Common myeloid progenitor, CD34-positive (primary cell): Measurements from ENCODE around the gene MICALL1.

Experiments used
- CTCF ChIA-PET: fragments of 350-600 bp; sonication (Branson Sonifier 250); formaldehyde crosslinking; loops from one replicate; lab custom pipeline; 2021; ENCODE audit warnings: antibody characterized with exemption; lab: Charles Lee
- POLR2A ChIA-PET: fragments of 350-600 bp; sonication (Branson Sonifier 250); formaldehyde crosslinking; loops from one replicate; lab custom pipeline; 2021; ENCODE audit warnings: antibody characterized with exemption; lab: Charles Lee
- DNase-seq, 3 donors: peaks; one replicate each; pipeline versions ENCODE4 v3.0.0 to v3.0.0-alpha.2; 2013
- H3K27ac ChIP-seq, 2 experiments: 1 replicate in 1 of 2; 2 replicates in 1 of 2; pipeline ENCODE4 v1.7.0; 2013; ENCODE audit warnings: inconsistent platforms in 2 of 2, low read length in 2 of 2, mild to moderate bottlenecking in 2 of 2, low read depth in 1 of 2, moderate library complexity in 1 of 2; ENCODE audit not compliant: severe bottlenecking in 2 of 2, insufficient read depth in 1 of 2, poor library complexity in 1 of 2
- H3K27me3 ChIP-seq, 5 experiments: replicated peaks in 2 of 5; 1 replicate in 3 of 5; 2 replicates in 2 of 5; pipeline versions ENCODE4 v1.6.1 to v1.7.0; 2013; ENCODE audit warnings: low read length in 4 of 5, mild to moderate bottlenecking in 2 of 5, moderate library complexity in 2 of 5, inconsistent platforms in 1 of 5; ENCODE audit not compliant: insufficient read depth in 5 of 5, control insufficient read depth in 4 of 5
- H3K36me3 ChIP-seq, 4 experiments: 1 replicate in 2 of 4; 2 replicates in 2 of 4; pipeline versions ENCODE4 v1.6.1 to v1.7.0; 2013; ENCODE audit warnings: low read length in 3 of 4, control low read depth in 1 of 4, mild to moderate bottlenecking in 1 of 4; ENCODE audit not compliant: control insufficient read depth in 4 of 4, insufficient read depth in 4 of 4
- H3K4me1 ChIP-seq, 4 experiments: 1 replicate in 3 of 4; 2 replicates in 1 of 4; pipeline versions ENCODE4 v1.6.1 to v1.7.1; 2013; ENCODE audit warnings: low read length in 3 of 4, mild to moderate bottlenecking in 3 of 4, control low read depth in 1 of 4, inconsistent platforms in 1 of 4, moderate library complexity in 1 of 4; ENCODE audit not compliant: control insufficient read depth in 4 of 4, insufficient read depth in 4 of 4; ENCODE audit errors: control extremely low read depth in 1 of 4
- H3K4me3 ChIP-seq, 7 experiments: 1 replicate in 4 of 7; 2 replicates in 3 of 7; pipeline versions ENCODE4 v1.5.1 to v1.7.0; 2013; ENCODE audit warnings: mild to moderate bottlenecking in 7 of 7, low read length in 6 of 7, moderate library complexity in 6 of 7, inconsistent platforms in 2 of 7, low read depth in 2 of 7, control low read depth in 1 of 7; ENCODE audit not compliant: insufficient read depth in 4 of 7, control insufficient read depth in 1 of 7; ENCODE audit errors: extremely low read depth in 1 of 7
- H3K9me3 ChIP-seq, 5 experiments: 1 replicate in 4 of 5; 2 replicates in 1 of 5; pipeline versions ENCODE4 v1.6.1 to v1.7.1; 2013; ENCODE audit warnings: low read length in 4 of 5, mild to moderate bottlenecking in 2 of 5, inconsistent platforms in 1 of 5, low read depth in 1 of 5, moderate library complexity in 1 of 5; ENCODE audit not compliant: control insufficient read depth in 4 of 5, insufficient read depth in 2 of 5; ENCODE audit errors: control extremely low read depth in 1 of 5
- WGBS: methylation state at CpG from one replicate; pipeline ENCODE4 v1.1.5; 2013; ENCODE audit not compliant: insufficient coverage; 5-methylcytosine and 5-hydroxymethylcytosine counted together

MICALL1 gene

DNA sequence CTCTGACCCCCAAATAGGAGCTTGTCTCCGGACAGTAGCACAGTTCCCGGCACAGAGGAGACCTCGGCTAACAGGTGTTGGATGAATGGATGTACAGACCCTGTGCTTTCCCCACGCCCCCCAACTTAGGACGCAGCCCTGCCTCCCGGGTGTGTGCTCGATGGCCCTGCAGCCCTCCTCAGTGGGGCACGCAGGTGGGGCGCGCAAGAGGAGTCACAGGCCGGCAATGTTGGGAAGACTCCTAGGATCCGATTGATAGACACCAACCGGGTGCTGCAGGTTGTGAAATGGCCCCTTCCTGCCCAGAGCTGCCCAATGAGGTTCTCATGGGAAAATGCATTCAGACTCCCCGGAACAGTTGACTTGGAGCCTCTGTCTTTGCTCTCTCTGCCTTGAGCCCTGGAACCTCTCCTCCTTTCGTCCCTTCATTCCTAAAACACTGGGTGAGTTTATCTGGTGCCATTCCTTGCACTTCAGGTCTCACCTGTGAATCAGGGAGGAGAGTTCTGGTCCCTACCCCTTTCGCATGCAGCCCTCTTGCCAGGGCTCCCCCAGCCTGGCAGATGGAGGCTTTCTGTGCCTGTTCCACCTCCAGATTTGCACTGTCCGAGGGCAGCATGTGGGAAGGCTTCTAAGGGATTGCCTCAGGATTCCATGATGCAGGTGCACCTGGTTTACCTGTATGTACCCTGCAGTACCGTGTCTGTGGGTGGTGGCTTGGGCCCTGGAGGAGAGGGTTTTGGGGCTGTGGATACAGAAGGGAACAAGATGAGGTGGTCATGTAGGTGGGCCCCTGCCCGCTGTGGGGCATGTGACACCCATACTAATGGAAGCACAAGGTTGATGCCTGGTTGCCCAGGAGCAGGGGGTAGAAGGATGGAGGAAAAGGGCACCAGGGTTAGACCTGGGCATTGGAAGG lies 1.2 kb downstream of the MICALL1 start:
- ChIA-PET CTCF (interaction anchor here (1.8 to 3.7 kb wide), 3 partner anchors 9 to 25 kb away, joined by 5 to 24 read pairs (median 14); no protein-coding TSS in a partner anchor), POLR2A (no interaction called here)
- Histone ChIP-seq H3K9me3 (no peaks in the 10 kb centered on the region), H3K27me3 (no peaks in the 10 kb centered on the region), H3K4me3 (peak overlapping the region; percentile 42 to 83 (median 72)), H3K36me3 (peaks cover 1 to 11% (median 5%) of the 10 kb centered on the region in 4 experiments), H3K27ac (no peak overlapping the region), H3K4me1 (peaks cover 0 to 24% (median 20%) of the 10 kb centered on the region in 4 experiments)
- WGBS, result 60% methylated on average over 16 of the region's 19 CpGs
- DNase-seq, result no peak

DNA sequence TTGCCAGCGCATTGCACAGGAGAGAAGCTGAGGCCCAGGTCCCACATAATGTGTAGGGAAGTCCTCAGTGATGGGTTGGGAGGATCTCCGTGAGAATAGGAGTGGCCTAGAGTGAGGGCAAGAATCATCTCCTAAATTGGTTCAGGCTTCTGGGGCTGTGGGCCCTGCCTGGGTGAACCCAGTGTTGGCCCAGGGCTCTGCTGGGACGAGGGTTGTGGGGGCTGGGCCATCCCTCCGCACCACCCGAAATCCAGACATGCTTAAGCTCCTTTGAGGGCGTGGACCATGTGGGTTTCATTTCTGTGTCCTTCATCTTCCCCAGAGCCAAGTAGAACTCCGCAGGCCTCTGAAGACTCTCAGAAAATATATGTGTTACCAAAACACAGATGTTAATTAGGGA lies 3.7 kb downstream of the MICALL1 start:
- Histone ChIP-seq H3K27ac (no peak overlapping the region), H3K4me3 (no peak overlapping the region), H3K9me3 (no peaks in the 10 kb centered on the region), H3K36me3 (peaks cover 6 to 19% (median 12%) of the 10 kb centered on the region in 4 experiments), H3K4me1 (peaks cover 0 to 24% (median 20%) of the 10 kb centered on the region in 4 experiments), H3K27me3 (no peaks in the 10 kb centered on the region)
- ChIA-PET CTCF (interaction anchor here (1.2 to 1.8 kb wide), 2 partner anchors 10 to 12 kb away, joined by 5 read pairs; no protein-coding TSS in a partner anchor), POLR2A (no interaction called here)
- DNase-seq, result no peak
- WGBS, result 100% methylated on average over 6 of the region's 7 CpGs

DNA sequence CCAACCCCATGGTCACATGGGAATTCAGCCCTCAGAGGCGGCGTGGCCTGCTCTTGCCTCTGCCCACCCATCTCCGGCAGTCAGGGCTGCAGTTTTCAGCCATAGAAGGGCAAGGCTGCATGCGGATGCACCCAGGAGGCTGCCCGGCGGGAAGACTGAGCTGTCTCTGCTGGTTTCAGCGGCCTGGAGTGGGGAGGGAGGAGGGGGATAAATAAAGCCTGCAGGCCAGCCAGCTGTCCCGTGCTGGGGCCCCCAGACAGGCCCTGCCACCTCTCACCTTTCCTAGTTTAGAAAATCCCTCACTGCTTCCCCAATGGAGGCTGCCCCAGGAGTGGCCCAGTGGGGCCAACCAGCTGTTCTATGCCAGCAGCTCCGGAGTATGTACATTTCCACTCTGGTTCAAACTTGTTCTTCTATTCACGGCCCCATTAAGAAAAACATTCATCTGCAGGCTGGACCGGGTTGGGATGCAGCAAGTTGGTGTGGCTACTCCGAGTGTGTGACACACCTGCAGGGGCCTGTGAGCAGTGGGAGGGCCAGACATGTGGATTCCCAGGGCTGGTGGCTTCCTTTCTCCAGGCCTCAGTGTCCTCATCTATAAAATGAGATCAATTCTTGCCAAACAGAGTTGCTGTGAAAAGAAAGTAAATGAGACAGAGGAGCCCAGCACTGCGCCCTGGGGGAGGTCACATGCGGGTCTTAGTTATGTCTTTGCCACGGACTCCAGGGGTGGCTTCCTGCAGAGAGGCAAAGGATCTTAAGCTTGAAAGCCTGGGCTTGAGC lies 5.0 kb downstream of the MICALL1 start:
- no peak overlapping the region for H3K4me3 ChIP-seq
- no peaks in the 10 kb centered on the region for H3K27me3 ChIP-seq
- POLR2A ChIA-PET, result no interaction called here
- CTCF ChIA-PET, result interaction anchor here (1.1 to 1.9 kb wide), 6 partner anchors 9 to 93 kb away, joined by 3 to 5 read pairs (median 4); no protein-coding TSS in a partner anchor
- DNase-seq, result no peak
- peaks cover 6 to 21% (median 16%) of the 10 kb centered on the region in 4 experiments for H3K36me3 ChIP-seq
- H3K27ac ChIP-seq, result no peak overlapping the region
- no peaks in the 10 kb centered on the region for H3K9me3 ChIP-seq
- WGBS, result 97% methylated on average over 8 of the region's 15 CpGs
- H3K4me1 ChIP-seq, result peaks cover 0 to 13% (median 12%) of the 10 kb centered on the region in 4 experiments

DNA sequence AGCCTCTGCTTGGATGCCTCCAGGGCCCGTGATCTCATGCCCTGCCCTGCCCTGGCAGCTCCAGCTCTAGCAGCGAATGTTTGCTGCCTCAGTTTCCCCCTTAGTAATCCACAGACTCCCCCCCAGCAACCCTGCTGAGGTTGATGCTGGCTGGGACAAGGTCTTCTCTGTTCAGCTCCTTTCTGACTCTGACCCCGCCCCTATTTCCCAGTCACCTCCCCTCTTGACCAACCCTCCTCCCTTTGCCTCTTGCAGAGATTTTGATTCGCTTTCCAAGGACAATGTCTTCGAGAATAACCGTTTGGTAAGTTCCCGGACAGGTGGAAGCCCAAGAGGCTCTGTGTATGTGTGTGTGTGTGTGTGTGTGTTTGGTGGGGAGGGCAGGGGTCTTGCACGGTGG lies 5.6 kb downstream of the MICALL1 start:
- CTCF ChIA-PET, result interaction anchor here (1.1 to 1.9 kb wide), 4 partner anchors 23 to 93 kb away, joined by 3 to 5 read pairs (median 4); no protein-coding TSS in a partner anchor
- peaks cover 0 to 12% (median 10%) of the 10 kb centered on the region in 4 experiments for H3K4me1 ChIP-seq
- H3K4me3 ChIP-seq, result no peak overlapping the region
- POLR2A ChIA-PET, result no interaction called here
- DNase-seq, result no peak
- WGBS, result 100% methylated on average over 4 of the region's 8 CpGs
- H3K27ac ChIP-seq, result no peak overlapping the region
- no peaks in the 10 kb centered on the region for H3K27me3 ChIP-seq
- peaks cover 10 to 28% (median 22%) of the 10 kb centered on the region in 4 experiments for H3K36me3 ChIP-seq
- H3K9me3 ChIP-seq, result no peaks in the 10 kb centered on the region

DNA sequence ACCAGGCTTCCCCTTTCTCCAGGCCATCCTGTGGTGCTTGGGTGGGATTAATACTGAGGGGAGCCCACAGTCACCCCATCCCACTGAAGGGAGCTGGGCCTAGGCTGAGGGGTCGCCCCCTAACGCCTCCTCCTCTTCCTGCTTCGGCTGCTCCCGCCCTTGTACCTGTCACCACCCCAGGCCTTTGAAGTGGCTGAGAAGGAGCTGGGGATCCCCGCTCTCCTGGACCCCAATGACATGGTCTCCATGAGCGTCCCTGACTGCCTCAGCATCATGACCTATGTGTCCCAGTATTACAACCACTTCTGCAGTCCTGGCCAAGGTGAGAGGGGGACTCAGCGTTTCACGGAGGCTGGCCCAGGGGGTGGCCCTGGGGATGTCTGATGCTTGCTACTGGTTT lies 6.1 kb downstream of the MICALL1 start:
- CTCF ChIA-PET, result interaction anchor here (1.2 kb wide), 1 partner anchor 32 kb away, joined by 3 read pairs; no protein-coding TSS in a partner anchor
- no peak for DNase-seq
- Histone ChIP-seq H3K36me3 (peaks cover 11 to 29% (median 23%) of the 10 kb centered on the region in 4 experiments), H3K4me1 (peaks cover 0 to 7% (median 6%) of the 10 kb centered on the region in 4 experiments), H3K4me3 (no peak overlapping the region), H3K27me3 (no peaks in the 10 kb centered on the region), H3K27ac (no peak overlapping the region), H3K9me3 (no peaks in the 10 kb centered on the region)
- 89% methylated on average over 5 of the region's 8 CpGs for WGBS
- POLR2A ChIA-PET, result no interaction called here

DNA sequence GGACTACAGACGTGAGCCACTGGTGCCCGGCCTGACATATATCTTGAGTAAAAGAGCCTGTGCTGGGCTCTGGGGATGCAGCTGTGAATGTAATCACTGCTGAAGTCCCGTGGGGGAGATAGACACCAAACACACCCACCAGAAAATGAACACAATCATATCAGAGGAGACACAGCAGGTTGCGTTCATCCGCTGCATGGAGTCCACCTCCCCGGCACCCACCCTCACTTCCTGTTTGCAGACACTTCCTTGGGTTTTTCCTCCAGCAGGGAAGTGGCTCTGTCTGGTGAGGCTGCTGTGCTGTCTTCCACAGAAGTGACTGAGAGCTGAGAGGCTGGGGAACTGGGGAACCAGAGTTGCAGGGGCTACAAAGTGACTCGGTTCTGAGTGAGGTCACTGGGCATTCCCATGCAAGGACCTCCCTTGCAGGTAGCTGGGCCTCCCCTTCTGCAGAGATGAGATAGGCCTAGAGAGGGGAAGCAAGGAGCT lies 7.2 kb downstream of the MICALL1 start:
- peak in 1 of 3 donors; percentile 16 for DNase-seq
- H3K27ac ChIP-seq, result no peak overlapping the region
- no peaks in the 10 kb centered on the region for H3K9me3 ChIP-seq
- 82% methylated on average over 5 of the region's 7 CpGs for WGBS
- ChIA-PET CTCF (interaction anchor here (1.5 kb wide), 1 partner anchor 20 kb away, joined by 3 read pairs; no protein-coding TSS in a partner anchor), POLR2A (interaction anchor here (1.0 kb wide), 1 partner anchor 27 kb away, joined by 3 read pairs; no protein-coding TSS in a partner anchor)
- H3K4me3 ChIP-seq, result no peak overlapping the region
- H3K27me3 ChIP-seq, result no peaks in the 10 kb centered on the region
- H3K36me3 ChIP-seq, result peaks cover 12 to 40% (median 31%) of the 10 kb centered on the region in 4 experiments
- H3K4me1 ChIP-seq, result peaks cover 0 to 5% (median 0%) of the 10 kb centered on the region in 4 experiments
